HFF-Myc (cell line): ENCODE data around the gene TCTN1.
A peak's percentile ranks its signal among the peaks of the same experiment; 100 is the strongest.

ENCODE experiments used
- DNase-seq: peaks from one replicate; pipeline ENCODE4 v3.0.0-alpha.2; 2011; ENCODE audit warnings: low read depth; ENCODE audit errors: extremely low read depth
- H3K4me3 ChIP-seq: replicated peaks from 2 replicates; pipeline ENCODE4 v1.5.1; 2011; ENCODE audit warnings: low read depth, mild to moderate bottlenecking, control low read depth, low read length
- TF ChIP-seq, protein P1 (sequence below): IDR thresholded peaks from 2 replicates; pipeline ENCODE4 v1.5.1; 2012; ENCODE audit warnings: mild to moderate bottlenecking, low read depth, low read length, control low read depth; ENCODE audit errors: missing control alignments

Gene TCTN1

DNA sequence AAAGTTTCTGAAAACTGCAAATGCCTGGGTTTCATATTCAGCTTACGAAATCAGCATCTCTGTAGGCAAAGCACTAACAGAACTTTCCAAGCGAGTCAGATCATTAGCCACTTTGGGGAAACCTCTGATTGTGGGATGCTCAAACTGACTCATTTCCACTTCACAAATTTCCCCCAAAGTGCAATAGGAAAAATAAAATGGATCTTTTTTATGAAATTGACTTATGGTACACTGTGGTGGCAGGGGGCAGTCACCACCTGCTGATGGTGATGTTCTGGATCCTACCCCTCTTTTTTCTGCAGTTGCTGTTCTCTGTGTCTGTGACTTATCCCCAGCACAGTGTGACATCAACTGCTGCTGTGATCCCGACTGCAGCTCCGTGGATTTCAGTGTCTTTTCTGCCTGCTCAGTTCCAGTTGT lies 5.6 kb downstream of the TCTN1 start:
- TF ChIP-seq, protein P1, sequence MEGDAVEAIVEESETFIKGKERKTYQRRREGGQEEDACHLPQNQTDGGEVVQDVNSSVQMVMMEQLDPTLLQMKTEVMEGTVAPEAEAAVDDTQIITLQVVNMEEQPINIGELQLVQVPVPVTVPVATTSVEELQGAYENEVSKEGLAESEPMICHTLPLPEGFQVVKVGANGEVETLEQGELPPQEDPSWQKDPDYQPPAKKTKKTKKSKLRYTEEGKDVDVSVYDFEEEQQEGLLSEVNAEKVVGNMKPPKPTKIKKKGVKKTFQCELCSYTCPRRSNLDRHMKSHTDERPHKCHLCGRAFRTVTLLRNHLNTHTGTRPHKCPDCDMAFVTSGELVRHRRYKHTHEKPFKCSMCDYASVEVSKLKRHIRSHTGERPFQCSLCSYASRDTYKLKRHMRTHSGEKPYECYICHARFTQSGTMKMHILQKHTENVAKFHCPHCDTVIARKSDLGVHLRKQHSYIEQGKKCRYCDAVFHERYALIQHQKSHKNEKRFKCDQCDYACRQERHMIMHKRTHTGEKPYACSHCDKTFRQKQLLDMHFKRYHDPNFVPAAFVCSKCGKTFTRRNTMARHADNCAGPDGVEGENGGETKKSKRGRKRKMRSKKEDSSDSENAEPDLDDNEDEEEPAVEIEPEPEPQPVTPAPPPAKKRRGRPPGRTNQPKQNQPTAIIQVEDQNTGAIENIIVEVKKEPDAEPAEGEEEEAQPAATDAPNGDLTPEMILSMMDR = peak; percentile 3
- DNase-seq = no peak
- H3K4me3 ChIP-seq = no peak overlapping the region

DNA sequence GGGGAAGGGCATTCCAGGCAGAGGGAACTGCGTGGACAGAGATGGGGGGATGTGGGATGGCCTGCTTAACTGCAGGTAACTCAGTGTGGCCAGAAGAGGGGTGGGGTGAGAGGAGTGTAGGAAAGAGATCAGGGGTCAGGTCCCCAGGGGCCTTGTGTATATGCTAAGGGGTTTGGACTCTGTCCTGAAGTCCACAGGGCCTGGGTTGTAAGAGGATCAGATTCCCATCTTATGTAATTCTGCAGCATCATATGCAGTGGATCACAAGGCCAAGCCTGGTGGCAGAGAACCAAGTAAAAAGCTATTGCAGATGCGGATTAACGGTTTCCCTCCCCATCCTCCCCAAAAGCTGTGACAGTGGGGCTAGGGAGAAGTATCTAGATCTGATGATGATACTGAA lies 8.7 kb downstream of the TCTN1 start:
- DNase-seq = no peak
- no peak overlapping the region for H3K4me3 ChIP-seq
- TF ChIP-seq, protein P1 = no peak

DNA sequence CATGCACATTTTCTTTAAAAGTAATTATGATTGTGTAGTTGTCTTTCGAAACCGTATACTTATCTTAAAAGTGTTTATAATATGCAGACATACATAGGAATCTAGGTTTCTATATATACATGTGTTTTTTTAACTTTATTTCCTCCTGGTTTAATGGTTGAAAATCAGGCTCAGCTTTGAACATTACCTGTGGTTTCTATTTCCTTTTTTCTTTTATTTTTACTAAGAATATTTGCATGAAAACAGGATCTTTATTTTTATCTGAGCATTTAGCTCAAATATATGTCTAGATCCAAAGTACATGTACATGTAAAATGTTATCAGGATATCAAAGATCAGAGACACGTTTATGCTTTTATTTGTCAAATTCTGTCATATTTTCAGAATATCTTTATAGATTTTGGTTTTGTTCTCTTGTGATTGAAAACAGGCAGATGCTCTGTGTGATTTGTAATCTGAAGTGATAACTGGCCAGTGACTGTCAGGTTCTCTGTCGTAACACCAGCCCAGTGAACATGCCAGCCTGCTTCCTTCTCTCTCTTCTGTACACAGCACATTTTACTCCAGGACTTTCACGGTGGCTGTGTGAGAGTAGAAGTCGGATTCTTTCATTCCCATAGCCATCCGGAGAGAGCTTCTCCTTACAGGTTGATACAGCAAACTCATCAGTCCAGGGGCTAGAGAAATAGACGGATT lies 13.7 kb downstream of the TCTN1 start:
- H3K4me3 ChIP-seq = no peak overlapping the region
- TF ChIP-seq, protein P1 = no peak
- DNase-seq = no peak

DNA sequence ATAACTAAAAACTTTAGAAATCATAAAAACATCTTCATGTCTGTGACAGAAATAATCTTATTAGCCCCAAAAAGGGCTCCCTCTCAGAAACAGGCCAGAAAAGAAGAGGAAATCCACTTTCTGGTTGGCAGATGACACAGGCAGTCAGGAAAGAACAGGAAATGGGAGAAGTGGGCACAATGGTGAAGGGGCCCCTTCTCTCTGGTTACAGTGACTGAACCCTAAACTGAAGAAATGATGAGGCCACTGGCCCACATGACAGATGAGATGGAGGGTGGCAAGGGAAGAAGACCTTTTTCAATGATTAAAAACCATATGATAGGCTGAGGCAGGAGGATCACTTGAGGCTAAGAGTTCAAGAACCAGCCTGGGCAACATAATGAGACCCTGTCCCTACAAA lies 21.1 kb downstream of the TCTN1 start:
- TF ChIP-seq, protein P1 = no peak
- no peak for DNase-seq
- no peak overlapping the region for H3K4me3 ChIP-seq

DNA sequence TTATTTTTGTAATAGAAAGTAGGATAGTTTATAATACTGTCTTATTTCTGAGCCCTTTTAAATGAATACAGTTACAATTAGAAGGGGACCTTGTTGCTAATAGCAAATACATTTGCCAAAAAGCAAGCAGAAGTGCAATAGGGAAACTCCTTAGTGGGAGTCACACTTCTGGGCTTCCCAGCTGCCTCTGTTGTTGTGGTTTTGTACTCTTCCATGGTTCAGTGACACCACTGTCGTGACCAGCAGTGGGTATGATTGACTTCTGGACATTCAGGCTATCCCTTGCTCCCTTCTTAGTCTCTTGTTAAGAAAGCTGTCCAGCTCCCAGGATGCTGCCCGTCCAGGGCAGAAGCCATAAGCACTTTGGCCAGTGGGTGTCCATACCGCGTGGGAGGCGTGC lies 22.6 kb downstream of the TCTN1 start:
- no peak overlapping the region for H3K4me3 ChIP-seq
- TF ChIP-seq, protein P1 = no peak
- DNase-seq = no peak

DNA sequence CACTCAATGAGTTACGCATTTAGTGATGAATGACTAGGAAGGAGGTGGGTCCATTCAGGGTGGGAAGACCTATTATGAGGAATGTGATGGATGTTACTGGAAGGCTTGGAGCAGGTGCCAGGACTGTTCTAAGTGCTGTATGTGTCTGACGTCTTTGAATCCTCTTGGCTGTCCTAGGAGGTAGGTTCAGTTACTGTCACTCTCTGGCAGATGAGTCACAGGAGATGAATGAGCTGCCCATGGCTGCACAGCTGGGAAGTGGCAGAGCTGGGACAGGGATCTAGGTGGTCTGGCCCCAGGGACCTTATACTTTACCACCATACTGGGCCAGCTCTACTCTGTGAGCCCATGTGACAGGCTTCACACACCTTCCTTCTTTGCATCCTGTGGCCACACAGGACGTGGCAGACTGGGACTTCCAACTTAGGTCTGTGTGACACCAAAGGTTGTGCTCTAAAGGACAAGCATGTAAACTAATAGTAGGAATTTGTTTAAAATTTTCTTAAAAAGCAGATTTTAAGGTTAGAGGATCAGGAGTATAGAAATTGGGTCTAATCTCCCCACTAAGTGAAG lies 24.0 kb downstream of the TCTN1 start:
- no peak overlapping the region for H3K4me3 ChIP-seq
- DNase-seq = no peak
- TF ChIP-seq, protein P1 = no peak

DNA sequence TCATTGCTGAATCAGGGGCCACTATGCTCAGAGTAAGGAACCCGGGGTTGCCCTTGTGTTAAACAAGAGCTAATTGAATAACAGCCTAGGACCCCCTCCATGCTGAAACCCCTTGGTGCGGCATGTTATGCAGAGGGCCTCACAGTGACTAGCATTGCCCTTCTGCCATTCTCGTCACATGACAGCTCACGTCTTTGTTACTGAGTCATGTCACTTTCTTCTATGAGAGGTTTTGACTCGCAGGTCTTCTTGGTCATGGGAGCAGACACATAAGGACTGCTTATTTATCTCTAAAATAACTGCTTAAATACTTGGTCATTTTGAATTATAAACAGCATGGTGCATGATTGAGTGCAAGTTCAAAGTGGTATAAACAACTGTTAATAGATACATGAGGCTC lies 24.9 kb downstream of the TCTN1 start:
- TF ChIP-seq, protein P1 = no peak

More for the DNA sequence above, 24.9 kb downstream of the TCTN1 start:
- no peak for DNase-seq
- H3K4me3 ChIP-seq = no peak overlapping the region
